ENCODE measurements around the gene ITPR2.

Gene ITPR2

GRCh38 chr12:26290565-26290964, 542.4 kb downstream of the ITPR2 start:
- H3K4me3 ChIP-seq (replicated peaks; ENCODE audit: low read depth, low read length), result no peak overlapping the region
- DNase-seq (ENCODE audit: extremely low read depth, low read depth), result no peak
- no peak for TF ChIP-seq CTCF (IDR thresholded peaks at IDR 0.05; ENCODE audit: low read depth, low read length, missing control alignments)

- no peak for DNase-seq (ENCODE audit: extremely low read depth, low read depth)
- H3K4me3 ChIP-seq (replicated peaks; ENCODE audit: low read depth, low read length), result no peak overlapping the region
- no peak for TF ChIP-seq CTCF (IDR thresholded peaks at IDR 0.05; ENCODE audit: low read depth, low read length, missing control alignments)
These were observed 545.2 kb downstream of the ITPR2 start for GRCh38 chr12:26287671-26288381.

All from HFF-Myc (cell line).